Esophagus (tissue), 2 donors: ENCODE data around the gene SEMA6D. TPM values are rescaled to one million over a fixed set of nuclear protein-coding genes. Genes with fewer than 3 reads are reported as not detected.

Source experiments
- H3K27ac ChIP-seq, 2 donors: one replicate each; pipeline ENCODE4 v1.5.1; 2013; ENCODE audit warnings: low read depth in 2 of 2, mild to moderate bottlenecking in 2 of 2, inconsistent platforms in 1 of 2, low read length in 1 of 2, moderate library complexity in 1 of 2
- H3K27me3 ChIP-seq, 2 donors: one replicate each; pipeline ENCODE4 v1.6.1; 2013; ENCODE audit warnings: low read length in 2 of 2, control low read depth in 1 of 2, mild to moderate bottlenecking in 1 of 2; ENCODE audit not compliant: insufficient read depth in 2 of 2, control insufficient read depth in 1 of 2
- H3K36me3 ChIP-seq, 2 donors: one replicate each; pipeline ENCODE4 v1.6.1; 2013; ENCODE audit warnings: low read length in 1 of 2; ENCODE audit not compliant: control insufficient read depth in 2 of 2, insufficient read depth in 2 of 2
- H3K4me1 ChIP-seq, 2 donors: one replicate each; pipeline ENCODE4 v1.6.1; 2013; ENCODE audit warnings: low read length in 1 of 2; ENCODE audit not compliant: control insufficient read depth in 2 of 2, insufficient read depth in 2 of 2
- H3K4me3 ChIP-seq, 2 donors: one replicate each; pipeline ENCODE4 v1.5.1; 2013; ENCODE audit warnings: low read length in 2 of 2, mild to moderate bottlenecking in 2 of 2, low read depth in 1 of 2, moderate library complexity in 1 of 2
- H3K9me3 ChIP-seq, 2 donors: one replicate each; pipeline ENCODE4 v1.6.1; 2013; ENCODE audit warnings: mild to moderate bottlenecking in 2 of 2, low read depth in 1 of 2, low read length in 1 of 2, moderate library complexity in 1 of 2; ENCODE audit not compliant: control insufficient read depth in 2 of 2, insufficient read depth in 1 of 2
- WGBS, 2 donors: extraction: QIAGEN DNeasy Blood & Tissue Kit; methylation state at CpG; one replicate each; pipeline ENCODE4 v1.1.7; 2013; 5-methylcytosine and 5-hydroxymethylcytosine counted together
- polyA plus RNA-seq, 2 donors: library from polyadenylated mRNA; stranded (reverse); fragments of 200-250 nt; gene quantifications; one replicate each; pipeline ENCODE4 v1.2.3, GENCODE V29; 2013
- donor health status: healthy with polysubstance abuse.
- donor health status: Bipolar disorder and iron deficiency.

Gene SEMA6D
- polyA plus RNA-seq, 2 donors, result 0.31 to 0.40 TPM

DNA sequence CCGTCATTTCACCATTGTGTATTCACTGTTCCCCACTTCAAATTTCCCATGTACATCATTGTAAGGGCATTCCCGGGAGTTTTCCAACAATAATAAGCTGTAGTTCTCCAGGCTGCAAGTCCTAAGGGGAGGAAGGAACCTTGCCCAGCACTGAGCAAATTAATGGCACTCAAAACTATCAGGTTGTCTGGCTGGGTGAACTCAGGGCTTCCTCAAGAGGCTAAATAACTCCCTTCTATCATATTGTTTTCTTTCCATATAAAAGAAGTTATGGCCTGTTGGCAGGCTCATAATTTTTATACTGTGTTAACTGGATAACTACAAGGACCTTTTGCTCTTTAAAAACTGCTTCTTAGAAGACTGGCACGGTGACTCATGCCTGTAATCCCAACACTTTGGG is 71.4 kb downstream of the SEMA6D start:
- no peak overlapping the region for H3K4me3 ChIP-seq
- H3K27ac ChIP-seq, result no peak overlapping the region
- no peaks in the 10 kb centered on the region for H3K36me3 ChIP-seq
- H3K4me1 ChIP-seq, result no peaks in the 10 kb centered on the region
- no peaks in the 10 kb centered on the region for H3K9me3 ChIP-seq
- peaks cover 0 to 2% of the 10 kb centered on the region in 2 donors for H3K27me3 ChIP-seq
- WGBS, 2 donors, result 53% methylated on average over 3 of the region's 3 CpGs

DNA sequence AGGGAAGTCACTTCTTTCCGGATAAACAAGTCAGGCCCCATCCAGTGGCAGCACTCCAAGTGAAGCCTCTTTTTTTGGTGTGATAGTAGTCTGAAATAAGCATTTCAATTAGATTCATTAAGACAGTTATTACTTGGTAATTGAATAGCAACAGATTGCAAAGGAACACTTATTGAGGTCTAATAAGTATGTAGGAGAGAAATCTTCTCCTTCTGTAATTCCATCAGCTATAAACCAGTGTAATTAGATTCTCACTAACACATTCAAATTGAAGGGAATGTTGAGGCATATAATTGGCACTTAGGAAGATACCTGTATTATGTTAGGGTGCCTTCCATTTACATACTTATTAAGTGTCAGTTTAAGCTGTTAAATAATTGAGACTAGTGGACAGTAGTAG is 73.9 kb downstream of the SEMA6D start:
- 63 to 81% methylated on average over 1 of the region's 1 CpG for WGBS, 2 donors
- Histone ChIP-seq H3K27me3 (peaks cover 0 to 2% of the 10 kb centered on the region in 2 donors), H3K36me3 (no peaks in the 10 kb centered on the region)

DNA sequence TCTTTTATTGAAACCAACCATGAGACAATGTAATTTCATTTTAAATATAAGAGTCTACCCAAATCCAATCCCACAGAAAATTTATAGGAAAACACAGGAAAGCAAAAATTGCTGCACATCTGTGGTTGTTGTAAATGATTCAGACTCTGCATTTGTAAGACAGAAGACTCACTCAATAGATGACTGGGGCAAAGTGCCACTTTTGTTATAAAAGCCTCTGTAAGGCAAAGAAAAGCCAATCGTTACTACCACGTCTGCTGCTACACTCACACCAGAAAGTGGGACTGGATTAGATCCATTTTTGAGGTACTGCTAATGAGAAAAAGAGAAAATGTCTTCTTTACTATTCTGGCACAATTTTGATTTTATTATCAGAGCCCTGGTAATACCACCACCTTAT is 74.9 kb downstream of the SEMA6D start:
- no peaks in the 10 kb centered on the region for H3K36me3 ChIP-seq
- WGBS, 2 donors, result 74 to 80% methylated on average over 2 of the region's 2 CpGs
- no peaks in the 10 kb centered on the region for H3K9me3 ChIP-seq
- no peak overlapping the region for H3K4me3 ChIP-seq
- no peak overlapping the region for H3K27ac ChIP-seq
- no peaks in the 10 kb centered on the region for H3K4me1 ChIP-seq
- peaks cover 0 to 2% of the 10 kb centered on the region in 2 donors for H3K27me3 ChIP-seq

More for the DNA sequence above, 73.9 kb downstream of the SEMA6D start:
- Histone ChIP-seq H3K4me1 (no peaks in the 10 kb centered on the region), H3K4me3 (no peak overlapping the region), H3K9me3 (no peaks in the 10 kb centered on the region), H3K27ac (no peak overlapping the region)

DNA sequence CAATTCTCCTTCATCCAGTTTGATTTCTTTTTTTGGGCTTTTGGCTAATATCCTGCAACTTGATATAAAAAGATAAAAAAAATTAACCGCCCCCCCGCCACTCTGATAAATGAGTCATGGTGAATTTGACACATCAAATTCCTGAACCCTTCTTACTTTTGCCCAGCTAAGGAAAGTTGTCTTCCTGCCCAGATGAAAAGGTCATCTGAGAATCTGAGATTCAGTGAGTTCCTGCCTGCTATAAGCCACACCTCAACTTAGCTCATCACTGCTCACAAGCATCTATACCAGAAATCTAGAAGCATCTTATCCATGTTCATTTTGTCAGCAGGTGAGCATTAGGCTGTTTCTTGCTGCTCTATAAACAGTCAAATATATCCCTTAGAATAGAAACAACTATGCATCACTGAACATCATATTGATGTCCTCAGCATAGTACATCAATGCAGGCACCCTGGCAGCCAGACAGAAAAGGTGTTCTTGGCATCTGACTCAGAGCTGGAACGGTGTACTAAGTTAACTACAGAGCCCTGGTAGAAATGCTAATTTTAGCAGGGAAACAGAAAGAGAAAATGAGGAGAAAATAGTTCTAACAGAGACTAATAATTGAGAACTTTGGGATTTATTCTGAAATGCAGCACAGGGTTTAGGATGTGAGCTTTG is 77.1 kb downstream of the SEMA6D start:
- H3K36me3 ChIP-seq, result no peaks in the 10 kb centered on the region
- no peaks in the 10 kb centered on the region for H3K4me1 ChIP-seq
- no peak overlapping the region for H3K27ac ChIP-seq
- WGBS, 2 donors, result 35 to 56% methylated on average over 3 of the region's 3 CpGs
- no peak overlapping the region for H3K4me3 ChIP-seq
- H3K9me3 ChIP-seq, result no peaks in the 10 kb centered on the region
- H3K27me3 ChIP-seq, result peaks cover 0 to 2% of the 10 kb centered on the region in 2 donors

DNA sequence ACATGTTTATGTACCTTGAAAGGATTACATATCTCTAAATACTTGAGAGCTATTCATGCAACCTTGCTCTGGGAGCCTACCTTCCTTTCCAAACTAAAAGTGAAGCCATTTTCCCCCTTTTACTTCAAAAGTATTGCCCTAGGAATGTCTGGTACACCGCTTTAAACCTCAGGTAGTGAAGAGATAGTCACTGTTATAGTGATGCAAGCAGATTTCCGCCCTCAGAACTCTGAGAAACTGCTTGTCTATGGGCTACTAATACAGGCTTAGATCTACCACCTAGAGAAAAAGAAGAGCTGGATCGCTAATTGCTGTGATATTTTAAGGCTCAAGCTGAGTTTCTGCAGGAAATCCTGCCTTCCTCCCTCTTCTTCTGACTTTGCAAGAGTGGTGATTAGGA is 78.6 kb downstream of the SEMA6D start:
- no peak overlapping the region for H3K4me3 ChIP-seq
- H3K4me1 ChIP-seq, result no peaks in the 10 kb centered on the region
- WGBS, 2 donors, result 85 to 86% methylated on average over 3 of the region's 3 CpGs
- no peaks in the 10 kb centered on the region for H3K9me3 ChIP-seq
- H3K27ac ChIP-seq, result no peak overlapping the region
- H3K27me3 ChIP-seq, result peaks cover 0 to 2% of the 10 kb centered on the region in 2 donors
- H3K36me3 ChIP-seq, result no peaks in the 10 kb centered on the region

DNA sequence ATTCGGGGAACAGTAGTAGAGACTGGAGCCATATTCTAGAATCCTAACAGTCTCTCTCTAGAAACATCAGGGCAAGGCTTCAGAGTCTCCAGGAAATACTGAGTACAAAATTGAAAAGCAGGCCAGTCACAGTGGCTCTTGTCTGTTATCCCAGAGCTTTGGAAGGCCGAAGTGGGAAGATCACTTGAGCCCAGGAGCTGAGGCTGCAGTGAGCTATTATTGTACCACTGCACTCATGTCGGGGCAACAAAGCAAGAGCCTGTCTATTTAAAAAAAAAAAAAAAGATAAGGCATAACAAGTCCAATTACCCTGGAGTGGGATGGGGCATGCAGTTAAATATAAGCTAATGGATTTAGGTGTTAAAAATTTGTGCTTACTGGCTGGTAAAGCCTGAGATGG is 79.0 kb downstream of the SEMA6D start:
- no peaks in the 10 kb centered on the region for H3K4me1 ChIP-seq
- no peaks in the 10 kb centered on the region for H3K36me3 ChIP-seq
- H3K27ac ChIP-seq, result no peak overlapping the region
- no peaks in the 10 kb centered on the region for H3K9me3 ChIP-seq
- 67 to 85% methylated on average over 3 of the region's 3 CpGs for WGBS, 2 donors
- H3K4me3 ChIP-seq, result no peak overlapping the region
- peaks cover 0 to 2% of the 10 kb centered on the region in 2 donors for H3K27me3 ChIP-seq

DNA sequence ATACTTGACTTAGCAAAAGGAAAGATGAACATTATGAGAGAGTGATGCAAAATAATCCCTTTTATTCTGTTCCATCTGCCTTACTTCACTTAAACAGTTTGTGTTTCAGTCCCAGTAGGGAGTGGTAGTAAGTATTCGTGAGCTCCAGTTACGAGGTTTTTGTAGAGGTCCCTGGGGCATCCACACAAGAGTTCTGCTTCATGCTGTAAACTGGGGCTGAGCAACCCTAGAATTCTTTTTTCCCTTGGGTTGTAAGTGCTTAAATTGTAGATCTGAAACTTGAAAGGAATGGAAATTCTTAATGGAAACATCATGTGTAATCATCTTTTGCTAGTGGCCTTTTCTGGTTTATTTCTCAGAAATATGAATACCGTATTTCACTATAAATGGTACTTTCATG is 79.5 kb downstream of the SEMA6D start:
- Histone ChIP-seq H3K36me3 (no peaks in the 10 kb centered on the region), H3K4me1 (no peaks in the 10 kb centered on the region), H3K27me3 (peaks cover 0 to 2% of the 10 kb centered on the region in 2 donors), H3K4me3 (no peak overlapping the region), H3K9me3 (no peaks in the 10 kb centered on the region), H3K27ac (no peak overlapping the region)
- WGBS, 2 donors, result 81 to 90% methylated on average over 3 of the region's 3 CpGs

DNA sequence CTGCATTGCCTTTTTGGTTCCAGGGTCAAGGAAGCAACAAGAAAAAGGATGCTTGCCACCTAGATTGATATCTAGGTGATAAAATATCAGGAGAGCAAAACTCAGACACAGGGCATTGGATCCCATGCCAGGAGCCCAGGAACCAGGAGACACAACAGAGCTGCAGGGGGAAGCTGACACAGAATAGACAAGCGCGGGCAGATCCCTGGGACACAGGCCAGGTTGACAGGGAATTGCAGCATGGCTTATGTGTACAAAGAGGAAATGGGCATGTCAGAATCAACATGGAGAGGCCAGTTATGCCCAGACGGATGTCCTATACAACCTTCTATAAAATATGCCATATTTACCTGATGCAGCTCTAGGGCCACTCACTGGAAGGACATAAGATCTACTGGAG is 84.2 kb downstream of the SEMA6D start:
- Histone ChIP-seq H3K4me1 (no peaks in the 10 kb centered on the region), H3K36me3 (no peaks in the 10 kb centered on the region), H3K27ac (no peak overlapping the region), H3K9me3 (no peaks in the 10 kb centered on the region), H3K4me3 (no peak overlapping the region), H3K27me3 (no peaks in the 10 kb centered on the region)
- WGBS, 2 donors, result 44 to 69% methylated on average over 3 of the region's 3 CpGs

DNA sequence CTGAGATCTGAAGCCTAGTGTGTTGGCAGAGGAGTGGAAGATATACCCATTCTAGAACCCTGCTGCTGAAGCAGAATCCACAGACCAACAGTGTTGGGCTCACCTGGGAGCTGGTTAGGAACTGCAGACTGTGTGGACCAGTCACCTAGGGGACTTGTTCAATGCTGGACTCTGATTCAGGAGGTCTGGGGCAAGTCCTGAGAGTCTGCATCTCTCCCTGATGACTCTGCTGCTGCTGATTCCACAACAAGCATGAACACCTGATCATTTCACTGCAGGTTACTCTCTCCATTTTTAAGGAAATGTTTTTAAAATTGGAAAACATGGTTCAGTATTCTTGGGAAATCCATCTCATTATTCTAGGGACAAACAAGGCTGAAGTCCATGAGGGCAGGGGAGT is 84.9 kb downstream of the SEMA6D start:
- no peak overlapping the region for H3K27ac ChIP-seq
- no peaks in the 10 kb centered on the region for H3K36me3 ChIP-seq
- no peak overlapping the region for H3K4me3 ChIP-seq
- no peaks in the 10 kb centered on the region for H3K9me3 ChIP-seq
- H3K27me3 ChIP-seq, result no peaks in the 10 kb centered on the region
- H3K4me1 ChIP-seq, result no peaks in the 10 kb centered on the region

DNA sequence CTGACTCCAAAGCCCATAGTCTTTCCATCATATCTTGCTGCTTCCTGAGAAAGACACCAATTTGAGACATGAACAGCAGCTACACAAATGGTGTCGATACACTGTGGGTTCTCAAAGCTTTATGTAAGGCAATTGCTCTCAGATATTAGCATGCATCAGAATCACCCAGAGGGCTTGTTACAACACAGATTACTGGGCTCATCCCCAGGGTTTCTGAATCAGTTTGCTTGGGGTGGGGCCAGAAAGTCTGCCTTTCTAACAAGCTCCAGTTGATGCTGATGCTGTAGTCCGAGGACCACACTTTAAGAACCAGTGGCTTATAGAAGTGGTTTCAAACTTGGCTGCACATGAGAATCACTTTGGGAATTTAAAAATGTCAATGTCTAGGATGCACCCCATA is 86.5 kb downstream of the SEMA6D start:
- H3K4me1 ChIP-seq, result no peaks in the 10 kb centered on the region
- no peaks in the 10 kb centered on the region for H3K27me3 ChIP-seq
- H3K36me3 ChIP-seq, result no peaks in the 10 kb centered on the region
- H3K27ac ChIP-seq, result no peak overlapping the region
- H3K4me3 ChIP-seq, result no peak overlapping the region
- 52 to 65% methylated on average over 2 of the region's 2 CpGs for WGBS, 2 donors
- no peaks in the 10 kb centered on the region for H3K9me3 ChIP-seq
